SKM-1 (cell line): ENCODE measurements around the gene AMN1.
"Not testable (repeated sequence)": the region's sequence is repeated elsewhere in the genome, so short reads cannot be mapped to it uniquely, and the experiment has no call there.

Experiments
- DNase-seq: peaks from one replicate; lab custom pipeline; 2025; ENCODE audit not compliant: unreplicated experiment; lab: John Stamatoyannopoulos, UW

The AMN1 gene

GRCh38 chr12:31728917-31729640 is at the start of gene AMN1:
TSS of gene AMN1 (minus strand) at chr12:31729021. CDS start at chr12:31729008, 13 bp downstream.
- peak; percentile 95 for DNase-seq

GRCh38 chr12:31773867-31774266 is 45.0 kb upstream of the AMN1 start:
- peak; percentile 1 for DNase-seq

GRCh38 chr12:31773223-31773750 is 44.5 kb upstream of the AMN1 start:
- DNase-seq: no peak

GRCh38 chr12:31772685-31773222 is 43.9 kb upstream of the AMN1 start:
- no peak for DNase-seq

- no peak for DNase-seq
Observed at GRCh38 chr12:31772186-31772585, 43.4 kb upstream of the AMN1 start.

- no peak for DNase-seq
Observed at GRCh38 chr12:31768046-31768445, 39.2 kb upstream of the AMN1 start.

GRCh38 chr12:31765931-31766330 is 37.1 kb upstream of the AMN1 start:
- no peak for DNase-seq

- DNase-seq: no peak
Observed at GRCh38 chr12:31759632-31760459, 31.0 kb upstream of the AMN1 start.

GRCh38 chr12:31758297-31758696 is 29.5 kb upstream of the AMN1 start:
- DNase-seq: not testable (repeated sequence)

- DNase-seq: no peak
Observed at GRCh38 chr12:31756977-31757420, 28.2 kb upstream of the AMN1 start.

- no peak for DNase-seq
Observed at GRCh38 chr12:31752450-31752849, 23.6 kb upstream of the AMN1 start.

- no peak for DNase-seq
Observed at GRCh38 chr12:31751085-31751484, 22.3 kb upstream of the AMN1 start.

- no peak for DNase-seq
Observed at GRCh38 chr12:31750747-31751039, 21.9 kb upstream of the AMN1 start.

GRCh38 chr12:31749024-31749704 is 20.3 kb upstream of the AMN1 start:
- peak; percentile 78 for DNase-seq

GRCh38 chr12:31745242-31745641 is 16.4 kb upstream of the AMN1 start:
- no peak for DNase-seq

GRCh38 chr12:31744363-31744762 is 15.5 kb upstream of the AMN1 start:
- DNase-seq: not testable (repeated sequence)

GRCh38 chr12:31742891-31743290 is 14.1 kb upstream of the AMN1 start:
- peak; percentile 35 for DNase-seq

GRCh38 chr12:31740628-31741027 is 11.8 kb upstream of the AMN1 start:
- DNase-seq: no peak

- DNase-seq: no peak
Observed at GRCh38 chr12:31737763-31738162, 8.9 kb upstream of the AMN1 start.

GRCh38 chr12:31737345-31737744 is 8.5 kb upstream of the AMN1 start:
- DNase-seq: no peak

- DNase-seq: no peak
Observed at GRCh38 chr12:31736472-31736871, 7.7 kb upstream of the AMN1 start.
